HepG2 (cell line): ENCODE results near the gene PATL2. TPM values are rescaled to one million over a fixed set of nuclear protein-coding genes. Genes with fewer than 3 reads are reported as not detected.
A peak's percentile ranks its signal among the peaks of the same experiment; 100 is the strongest.

Experiments
- ATAD3A ChIP-seq: sonication (generic); formaldehyde crosslinking; IDR thresholded peaks from 2 replicates; pipeline ENCODE4 v1.4.0; 2020; ENCODE audit warnings: missing genetic modification reagents
- ATF4 ChIP-seq, 2 experiments: fragments of 450-650 bp in 1 of 2; sonication (generic) in 1 of 2; formaldehyde crosslinking; IDR thresholded peaks; 2 replicates each; pipeline versions ENCODE4 v1.5.0 to v1.8.0; 2020 to 2022; ENCODE audit warnings: mild to moderate bottlenecking in 1 of 2, missing genetic modification reagents in 1 of 2
- DNMT1 ChIP-seq: sonication (generic); formaldehyde crosslinking; IDR thresholded peaks from 2 replicates; pipeline ENCODE4 v1.5.1; 2020; ENCODE audit warnings: mild to moderate bottlenecking, missing genetic modification reagents
- GATAD2A ChIP-seq: IDR thresholded peaks from 2 replicates; pipeline ENCODE4 v1.6.1; 2016
- NR0B2 ChIP-seq: sonication (generic); formaldehyde crosslinking; IDR thresholded peaks from 2 replicates; pipeline ENCODE4 v1.4.0; 2020; ENCODE audit warnings: mild to moderate bottlenecking, missing genetic modification reagents
- SAFB2 ChIP-seq: sonication (generic); formaldehyde crosslinking; IDR thresholded peaks from 2 replicates; pipeline ENCODE4 v1.5.1; 2020; ENCODE audit warnings: missing genetic modification reagents, low read depth, mild to moderate bottlenecking, borderline replicate concordance
- ZBTB46 ChIP-seq: sonication (generic); formaldehyde crosslinking; IDR thresholded peaks from 2 replicates; pipeline ENCODE4 v1.4.0; 2020; ENCODE audit warnings: mild to moderate bottlenecking, missing genetic modification reagents, borderline replicate concordance
- ZEB1 ChIP-seq: IDR thresholded peaks from 2 replicates; pipeline ENCODE4 v1.6.1; 2012; ENCODE audit warnings: mild to moderate bottlenecking, low read depth, inconsistent platforms; ENCODE audit not compliant: insufficient replicate concordance
- ZNF136 ChIP-seq: sonication (generic); formaldehyde crosslinking; IDR thresholded peaks from 2 replicates; pipeline ENCODE4 v1.8.1; 2022; ENCODE audit warnings: low read depth, mild to moderate bottlenecking, moderate library complexity, missing genetic modification reagents
- ZNF20 ChIP-seq: sonication (generic); formaldehyde crosslinking; IDR thresholded peaks from 2 replicates; pipeline ENCODE4 v1.4.0; 2020; ENCODE audit warnings: mild to moderate bottlenecking, moderate library complexity, missing genetic modification reagents
- ZNF382 ChIP-seq: sonication (generic); formaldehyde crosslinking; IDR thresholded peaks from 2 replicates; pipeline ENCODE4 v1.5.0; 2020; ENCODE audit warnings: missing genetic modification reagents, mild to moderate bottlenecking, borderline replicate concordance
- ZNF549 ChIP-seq: sonication (generic); formaldehyde crosslinking; IDR thresholded peaks from 2 replicates; pipeline ENCODE4 v1.5.0; 2020; ENCODE audit warnings: missing genetic modification reagents
- ZNF773 ChIP-seq: sonication (generic); formaldehyde crosslinking; IDR thresholded peaks from 2 replicates; pipeline ENCODE4 v1.4.0; 2020; ENCODE audit warnings: missing genetic modification reagents, borderline replicate concordance
- ZNF788 ChIP-seq: sonication (generic); formaldehyde crosslinking; IDR thresholded peaks from 2 replicates; pipeline ENCODE4 v1.5.0; 2020; ENCODE audit warnings: mild to moderate bottlenecking, missing genetic modification reagents, borderline replicate concordance
- polyA plus RNA-seq, 8 experiments: library from polyadenylated mRNA; depleted of rRNA in 3 of 8; stranded (reverse) in 7 of 8; unstranded in 1 of 8; fragments of >200 nt; fragmentation: Illumina TruSeq in 4 of 8; extraction: Trizol in 4 of 8; gene quantifications; 2 replicates each; pipeline versions ENCODE4 v1.2.1 to v1.2.3, GENCODE V29; 2011 to 2016; ENCODE audit warnings: low read depth in 4 of 8, missing spikeins in 1 of 8, mixed read lengths in 1 of 8; ENCODE audit not compliant: insufficient read depth in 1 of 8
- total RNA-seq, 5 experiments: library from RNA; depleted of rRNA; stranded (reverse); fragments of >200 nt; fragmentation: Illumina TruSeq; extraction: Trizol; gene quantifications; 2 replicates each; pipeline ENCODE4 v1.2.3, GENCODE V29; 2016; ENCODE audit warnings: low read depth in 1 of 5
- TF ChIP-seq, protein P1 (sequence below): sonication (generic); formaldehyde crosslinking; IDR thresholded peaks from 2 replicates; pipeline ENCODE4 v1.5.1; 2020; ENCODE audit warnings: mild to moderate bottlenecking, missing genetic modification reagents, moderate library complexity
- TF ChIP-seq, protein P2 (sequence below): sonication (generic); formaldehyde crosslinking; IDR thresholded peaks from 2 replicates; pipeline ENCODE4 v1.4.0; 2020; ENCODE audit warnings: mild to moderate bottlenecking, low read depth, missing genetic modification reagents
- TF ChIP-seq, protein P3 (sequence below): sonication (generic); formaldehyde crosslinking; IDR thresholded peaks from 2 replicates; pipeline ENCODE4 v1.4.0; 2020; ENCODE audit warnings: mild to moderate bottlenecking, missing genetic modification reagents

The PATL2 gene
- total and polyA plus RNA-seq, 2 of the 13 experiments (the other 11 are each of a cell fraction or from before 2014, with no cell fraction given): 0.15 to 0.53 TPM

DNA sequence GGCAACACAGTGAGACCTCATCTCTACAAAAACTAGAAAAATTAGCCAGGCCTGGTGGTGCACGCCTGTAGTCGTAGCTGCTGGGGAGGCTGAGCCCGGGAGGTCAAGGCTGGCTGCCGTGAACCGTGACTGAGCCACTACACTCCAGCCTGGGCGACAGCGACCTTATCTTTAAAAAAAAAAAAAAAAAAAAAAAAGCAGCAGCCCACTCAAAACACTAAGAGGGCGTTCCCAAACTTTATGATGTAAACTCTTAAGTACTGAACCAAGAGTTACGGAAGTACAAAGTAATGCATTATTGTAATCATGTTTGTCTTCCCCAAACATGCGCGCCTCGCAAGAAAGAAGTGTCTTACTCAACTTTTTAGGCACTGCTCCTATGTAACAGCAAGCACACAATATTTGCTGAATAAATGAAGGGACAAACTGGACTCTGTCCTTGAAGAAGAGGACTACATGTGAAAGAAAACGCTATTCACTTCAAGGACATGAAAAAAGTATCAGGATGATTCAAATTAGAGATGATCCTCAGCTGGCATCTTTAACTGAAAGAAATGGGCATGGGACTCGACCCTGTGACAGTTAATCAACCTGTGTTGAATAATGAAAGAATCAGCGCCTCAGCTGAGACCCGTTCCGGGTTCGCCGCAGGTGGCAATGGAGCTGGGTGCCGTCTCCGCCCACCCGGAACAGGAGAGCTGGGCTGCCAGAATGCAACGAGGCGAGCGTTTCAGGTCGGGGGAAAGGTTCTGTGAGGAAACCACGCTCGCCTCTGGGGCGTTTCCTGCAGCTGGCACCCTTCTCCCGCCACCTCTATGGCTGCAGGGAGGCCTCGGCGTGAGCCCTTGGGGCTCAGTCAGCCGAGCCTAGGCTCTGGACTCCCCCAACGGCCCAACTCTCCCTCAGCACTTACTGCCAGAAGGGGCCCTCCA lies 48.4 kb downstream of the PATL2 start (continued):
- TF ChIP-seq ZNF549 (CRISPR knock-in tag): no peak
- no peak; the same call in 1 of the 2 replicates for TF ChIP-seq GATAD2A (CRISPR knock-in tag)
- TF ChIP-seq, protein P1, sequence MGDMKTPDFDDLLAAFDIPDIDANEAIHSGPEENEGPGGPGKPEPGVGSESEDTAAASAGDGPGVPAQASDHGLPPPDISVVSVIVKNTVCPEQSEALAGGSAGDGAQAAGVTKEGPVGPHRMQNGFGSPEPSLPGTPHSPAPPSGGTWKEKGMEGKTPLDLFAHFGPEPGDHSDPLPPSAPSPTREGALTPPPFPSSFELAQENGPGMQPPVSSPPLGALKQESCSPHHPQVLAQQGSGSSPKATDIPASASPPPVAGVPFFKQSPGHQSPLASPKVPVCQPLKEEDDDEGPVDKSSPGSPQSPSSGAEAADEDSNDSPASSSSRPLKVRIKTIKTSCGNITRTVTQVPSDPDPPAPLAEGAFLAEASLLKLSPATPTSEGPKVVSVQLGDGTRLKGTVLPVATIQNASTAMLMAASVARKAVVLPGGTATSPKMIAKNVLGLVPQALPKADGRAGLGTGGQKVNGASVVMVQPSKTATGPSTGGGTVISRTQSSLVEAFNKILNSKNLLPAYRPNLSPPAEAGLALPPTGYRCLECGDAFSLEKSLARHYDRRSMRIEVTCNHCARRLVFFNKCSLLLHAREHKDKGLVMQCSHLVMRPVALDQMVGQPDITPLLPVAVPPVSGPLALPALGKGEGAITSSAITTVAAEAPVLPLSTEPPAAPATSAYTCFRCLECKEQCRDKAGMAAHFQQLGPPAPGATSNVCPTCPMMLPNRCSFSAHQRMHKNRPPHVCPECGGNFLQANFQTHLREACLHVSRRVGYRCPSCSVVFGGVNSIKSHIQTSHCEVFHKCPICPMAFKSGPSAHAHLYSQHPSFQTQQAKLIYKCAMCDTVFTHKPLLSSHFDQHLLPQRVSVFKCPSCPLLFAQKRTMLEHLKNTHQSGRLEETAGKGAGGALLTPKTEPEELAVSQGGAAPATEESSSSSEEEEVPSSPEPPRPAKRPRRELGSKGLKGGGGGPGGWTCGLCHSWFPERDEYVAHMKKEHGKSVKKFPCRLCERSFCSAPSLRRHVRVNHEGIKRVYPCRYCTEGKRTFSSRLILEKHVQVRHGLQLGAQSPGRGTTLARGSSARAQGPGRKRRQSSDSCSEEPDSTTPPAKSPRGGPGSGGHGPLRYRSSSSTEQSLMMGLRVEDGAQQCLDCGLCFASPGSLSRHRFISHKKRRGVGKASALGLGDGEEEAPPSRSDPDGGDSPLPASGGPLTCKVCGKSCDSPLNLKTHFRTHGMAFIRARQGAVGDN (CRISPR knock-in tag): no peak
- TF ChIP-seq ZNF136: no peak
- TF ChIP-seq, protein P2, sequence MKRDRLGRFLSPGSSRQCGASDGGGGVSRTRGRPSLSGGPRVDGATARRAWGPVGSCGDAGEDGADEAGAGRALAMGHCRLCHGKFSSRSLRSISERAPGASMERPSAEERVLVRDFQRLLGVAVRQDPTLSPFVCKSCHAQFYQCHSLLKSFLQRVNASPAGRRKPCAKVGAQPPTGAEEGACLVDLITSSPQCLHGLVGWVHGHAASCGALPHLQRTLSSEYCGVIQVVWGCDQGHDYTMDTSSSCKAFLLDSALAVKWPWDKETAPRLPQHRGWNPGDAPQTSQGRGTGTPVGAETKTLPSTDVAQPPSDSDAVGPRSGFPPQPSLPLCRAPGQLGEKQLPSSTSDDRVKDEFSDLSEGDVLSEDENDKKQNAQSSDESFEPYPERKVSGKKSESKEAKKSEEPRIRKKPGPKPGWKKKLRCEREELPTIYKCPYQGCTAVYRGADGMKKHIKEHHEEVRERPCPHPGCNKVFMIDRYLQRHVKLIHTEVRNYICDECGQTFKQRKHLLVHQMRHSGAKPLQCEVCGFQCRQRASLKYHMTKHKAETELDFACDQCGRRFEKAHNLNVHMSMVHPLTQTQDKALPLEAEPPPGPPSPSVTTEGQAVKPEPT (CRISPR knock-in tag): 0 out of 2 replicates have a peak, but pooled peaks have one; percentile 13
- no peak for TF ChIP-seq NR0B2
- TF ChIP-seq ZNF20 (CRISPR knock-in tag): 0 out of 2 replicates have a peak, but pooled peaks have one; percentile 33
- no peak for TF ChIP-seq ZNF382
- TF ChIP-seq ZEB1: no peak
- TF ChIP-seq ATF4 (CRISPR knock-in tag; IDR thresholded peaks at IDR 0.05): no peak
- TF ChIP-seq ZBTB46 (CRISPR knock-in tag): peak; percentile 39; the same call in 1 of the 2 replicates
- TF ChIP-seq SAFB2 (CRISPR knock-in tag): peak; percentile 84; the same call in 1 of the 2 replicates
- 0 out of 2 replicates have a peak, but pooled peaks have one; percentile 62 for TF ChIP-seq DNMT1 (CRISPR knock-in tag)
- TF ChIP-seq, protein P3, sequence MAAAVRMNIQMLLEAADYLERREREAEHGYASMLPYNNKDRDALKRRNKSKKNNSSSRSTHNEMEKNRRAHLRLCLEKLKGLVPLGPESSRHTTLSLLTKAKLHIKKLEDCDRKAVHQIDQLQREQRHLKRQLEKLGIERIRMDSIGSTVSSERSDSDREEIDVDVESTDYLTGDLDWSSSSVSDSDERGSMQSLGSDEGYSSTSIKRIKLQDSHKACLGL (CRISPR knock-in tag): no peak
- TF ChIP-seq ZNF773: no peak
- TF ChIP-seq ZNF788 (CRISPR knock-in tag): no peak
- TF ChIP-seq ATAD3A (CRISPR knock-in tag): no peak
